Measurements from ENCODE around the gene PITPNC1. TPM values are rescaled to one million over a fixed set of nuclear protein-coding genes. Genes with fewer than 3 reads are reported as not detected.

The PITPNC1 gene
- total RNA-seq, 1 donor from 2014 or later, result 12.4 TPM

- no peaks in the 10 kb centered on the region for H3K27me3 ChIP-seq (ENCODE audit: insufficient read depth, low read length)
- no peaks in the 10 kb centered on the region for H3K9me3 Mint-ChIP-seq (ENCODE audit: unreplicated experiment)
- H3K36me3 Mint-ChIP-seq (ENCODE audit: low read depth, unreplicated experiment), result peaks cover 4% of the 10 kb centered on the region
- H2AFZ ChIP-seq (ENCODE audit: low read depth, low read length), result peak overlapping the region; percentile 80
- H3K79me2 ChIP-seq (ENCODE audit: insufficient read depth, low read length), result no peaks in the 10 kb centered on the region
- no peaks in the 10 kb centered on the region for H3K9me3 ChIP-seq (ENCODE audit: insufficient read depth, low read depth, low read length)
- peaks cover 21% of the 10 kb centered on the region for H3K4me1 Mint-ChIP-seq (ENCODE audit: low read depth, unreplicated experiment)
- H3K9ac ChIP-seq (ENCODE audit: low read length), result peak overlapping the region; percentile 81
- H4K20me1 ChIP-seq (ENCODE audit: insufficient read depth, low read length), result no peaks in the 10 kb centered on the region
- H3K4me2 ChIP-seq (ENCODE audit: low read length), result peak overlapping the region; percentile 81
- peak overlapping the region; percentile 46 for H3K4me3 ChIP-seq (ENCODE audit: insufficient read depth, low read depth, low read length)
- peak overlapping the region; percentile 57 for H3K4me3 Mint-ChIP-seq (ENCODE audit: unreplicated experiment)
- TF ChIP-seq EZH2 (IDR thresholded peaks at IDR 0.05; ENCODE audit: insufficient read depth, low read length) (no peak), CTCF (IDR thresholded peaks at IDR 0.05; ENCODE audit: insufficient read depth, low read depth, low read length) (no peak)
- FAIRE-seq, result peak; percentile 50
- no peaks in the 10 kb centered on the region for H3K36me3 ChIP-seq (ENCODE audit: insufficient read depth, low read length)
- H3K27ac ChIP-seq (ENCODE audit: low read depth, low read length), result peak overlapping the region; percentile 89
- peak overlapping the region; percentile 97 for H3K27ac Mint-ChIP-seq (ENCODE audit: unreplicated experiment)
- H3K27me3 Mint-ChIP-seq (ENCODE audit: low read depth, unreplicated experiment), result no peaks in the 10 kb centered on the region
- peak; percentile 92 for DNase-seq (ENCODE audit: low read depth)
- peaks cover 23% of the 10 kb centered on the region for H3K4me1 ChIP-seq (ENCODE audit: insufficient read depth, low read length)
Measured at GRCh38 chr17:67528751-67529436, 151.8 kb downstream of the PITPNC1 start.

- Mint-ChIP-seq H3K27ac (ENCODE audit: unreplicated experiment) (no peak overlapping the region), H3K36me3 (ENCODE audit: low read depth, unreplicated experiment) (peaks cover 4% of the 10 kb centered on the region), H3K4me3 (ENCODE audit: unreplicated experiment) (no peak overlapping the region), H3K4me1 (ENCODE audit: low read depth, unreplicated experiment) (peaks cover 25% of the 10 kb centered on the region), H3K27me3 (ENCODE audit: low read depth, unreplicated experiment) (no peaks in the 10 kb centered on the region), H3K9me3 (ENCODE audit: unreplicated experiment) (no peaks in the 10 kb centered on the region)
- Histone ChIP-seq H3K9me3 (ENCODE audit: insufficient read depth, low read depth, low read length) (no peaks in the 10 kb centered on the region), H3K4me1 (ENCODE audit: insufficient read depth, low read length) (peaks cover 28% of the 10 kb centered on the region), H3K79me2 (ENCODE audit: insufficient read depth, low read length) (no peaks in the 10 kb centered on the region), H3K27me3 (ENCODE audit: insufficient read depth, low read length) (no peaks in the 10 kb centered on the region), H3K4me2 (ENCODE audit: low read length) (peak overlapping the region; percentile 59), H3K27ac (ENCODE audit: low read depth, low read length) (no peak overlapping the region), H4K20me1 (ENCODE audit: insufficient read depth, low read length) (no peaks in the 10 kb centered on the region), H3K36me3 (ENCODE audit: insufficient read depth, low read length) (no peaks in the 10 kb centered on the region), H3K9ac (ENCODE audit: low read length) (no peak overlapping the region), H2AFZ (ENCODE audit: low read depth, low read length) (no peak overlapping the region), H3K4me3 (ENCODE audit: insufficient read depth, low read depth, low read length) (peak overlapping the region; percentile 25)
- no peak for FAIRE-seq
- no peak for DNase-seq (ENCODE audit: low read depth)
- TF ChIP-seq CTCF (IDR thresholded peaks at IDR 0.05; ENCODE audit: insufficient read depth, low read depth, low read length), result no peak
- no peak for TF ChIP-seq EZH2 (IDR thresholded peaks at IDR 0.05; ENCODE audit: insufficient read depth, low read length)
Measured at GRCh38 chr17:67531291-67531690, 154.2 kb downstream of the PITPNC1 start.

- Histone ChIP-seq H3K79me2 (ENCODE audit: insufficient read depth, low read length) (no peaks in the 10 kb centered on the region), H4K20me1 (ENCODE audit: insufficient read depth, low read length) (no peaks in the 10 kb centered on the region), H3K9ac (ENCODE audit: low read length) (no peak overlapping the region), H3K4me2 (ENCODE audit: low read length) (peak overlapping the region; percentile 12), H3K27ac (ENCODE audit: low read depth, low read length) (no peak overlapping the region), H2AFZ (ENCODE audit: low read depth, low read length) (peak overlapping the region; percentile 59), H3K36me3 (ENCODE audit: insufficient read depth, low read length) (no peaks in the 10 kb centered on the region), H3K4me1 (ENCODE audit: insufficient read depth, low read length) (peaks cover 28% of the 10 kb centered on the region), H3K4me3 (ENCODE audit: insufficient read depth, low read depth, low read length) (no peak overlapping the region), H3K9me3 (ENCODE audit: insufficient read depth, low read depth, low read length) (no peaks in the 10 kb centered on the region), H3K27me3 (ENCODE audit: insufficient read depth, low read length) (no peaks in the 10 kb centered on the region)
- Mint-ChIP-seq H3K9me3 (ENCODE audit: unreplicated experiment) (no peaks in the 10 kb centered on the region), H3K36me3 (ENCODE audit: low read depth, unreplicated experiment) (peaks cover 4% of the 10 kb centered on the region), H3K4me1 (ENCODE audit: low read depth, unreplicated experiment) (peaks cover 22% of the 10 kb centered on the region), H3K4me3 (ENCODE audit: unreplicated experiment) (no peak overlapping the region), H3K27me3 (ENCODE audit: low read depth, unreplicated experiment) (no peaks in the 10 kb centered on the region), H3K27ac (ENCODE audit: unreplicated experiment) (no peak overlapping the region)
- TF ChIP-seq CTCF (IDR thresholded peaks at IDR 0.05; ENCODE audit: insufficient read depth, low read depth, low read length), result no peak
- TF ChIP-seq EZH2 (IDR thresholded peaks at IDR 0.05; ENCODE audit: insufficient read depth, low read length), result no peak
- FAIRE-seq (no peak), DNase-seq (ENCODE audit: low read depth) (no peak)
Measured at GRCh38 chr17:67532326-67532871, 155.3 kb downstream of the PITPNC1 start.
